H9 (cell line): Measurements from ENCODE around the gene PPP1R14B. TPM values are rescaled to one million over a fixed set of nuclear protein-coding genes. Genes with fewer than 3 reads are reported as not detected.
"Not testable (repeated sequence)": the region's sequence is repeated elsewhere in the genome, so short reads cannot be mapped to it uniquely, and the experiment has no call there.

Experiments
- DNase-seq: peaks from one replicate; pipeline ENCODE4 v3.0.0-alpha.2; 2017
- H2AFZ ChIP-seq: one replicate; pipeline ENCODE4 v1.6.1; 2013; ENCODE audit warnings: mild to moderate bottlenecking, low read length, control low read depth, moderate library complexity
- H2AK5ac ChIP-seq: 2 replicates; pipeline ENCODE4 v1.6.1; 2013; ENCODE audit warnings: low read length, control low read depth, mixed read lengths; ENCODE audit not compliant: insufficient read length
- H2BK120ac ChIP-seq: one replicate; pipeline ENCODE4 v1.6.1; 2013; ENCODE audit warnings: low read depth, mild to moderate bottlenecking, low read length, control low read depth, inconsistent platforms; ENCODE audit not compliant: poor library complexity, severe bottlenecking
- H2BK12ac ChIP-seq: 2 replicates; pipeline ENCODE4 v1.6.1; 2013; ENCODE audit warnings: low read length, control low read depth, mixed read lengths, low read depth; ENCODE audit not compliant: insufficient read length
- H2BK15ac ChIP-seq: 2 replicates; pipeline ENCODE4 v1.6.1; 2013; ENCODE audit warnings: low read depth, low read length, control low read depth
- H2BK20ac ChIP-seq: one replicate; pipeline ENCODE4 v1.6.1; 2013; ENCODE audit warnings: low read depth, mild to moderate bottlenecking, low read length, control low read depth, inconsistent platforms; ENCODE audit not compliant: poor library complexity, severe bottlenecking
- H2BK5ac ChIP-seq: 2 replicates; pipeline ENCODE4 v1.6.1; 2013; ENCODE audit warnings: low read length, control low read depth, mixed read lengths; ENCODE audit not compliant: insufficient read length
- H3K14ac ChIP-seq: 2 replicates; pipeline ENCODE4 v1.6.1; 2013; ENCODE audit warnings: low read length, control low read depth; ENCODE audit not compliant: insufficient read depth
- H3K18ac ChIP-seq: 2 replicates; pipeline ENCODE4 v1.6.1; 2013; ENCODE audit warnings: low read depth, mild to moderate bottlenecking, mixed read lengths, low read length, control low read depth; ENCODE audit not compliant: insufficient read length
- H3K23ac ChIP-seq: 2 replicates; pipeline ENCODE4 v1.6.1; 2013; ENCODE audit warnings: low read length, control low read depth, mixed read lengths, low read depth; ENCODE audit not compliant: insufficient read length
- H3K23me2 ChIP-seq: 2 replicates; pipeline ENCODE4 v1.6.1; 2013; ENCODE audit warnings: low read depth, mild to moderate bottlenecking, mixed read lengths, low read length, control low read depth; ENCODE audit not compliant: insufficient read length, poor library complexity, severe bottlenecking
- H3K27ac ChIP-seq: 2 replicates; pipeline ENCODE4 v1.5.1; 2013; ENCODE audit warnings: low read length, control low read depth, mixed read lengths, low read depth; ENCODE audit not compliant: insufficient read length
- H3K27me3 ChIP-seq: 2 replicates; pipeline ENCODE4 v1.6.1; 2013; ENCODE audit warnings: low read length, control low read depth, inconsistent platforms; ENCODE audit not compliant: insufficient read depth
- H3K4ac ChIP-seq: 2 replicates; pipeline ENCODE4 v1.6.1; 2013; ENCODE audit warnings: low read depth, mild to moderate bottlenecking, control low read depth, inconsistent platforms, low read length, moderate library complexity
- H3K4me1 ChIP-seq: 2 replicates; pipeline ENCODE4 v1.6.1; 2013; ENCODE audit warnings: low read length, control low read depth, inconsistent platforms; ENCODE audit not compliant: insufficient read depth
- H3K4me2 ChIP-seq: 2 replicates; pipeline ENCODE4 v1.6.1; 2013; ENCODE audit warnings: low read length, control low read depth, mixed read lengths; ENCODE audit not compliant: insufficient read length, insufficient read depth
- H3K56ac ChIP-seq: 2 replicates; pipeline ENCODE4 v1.6.1; 2013; ENCODE audit warnings: low read depth, mild to moderate bottlenecking, mixed read lengths, low read length, control low read depth; ENCODE audit not compliant: insufficient read length
- H3K79me1 ChIP-seq: 2 replicates; pipeline ENCODE4 v1.6.1; 2013; ENCODE audit warnings: low read depth, mild to moderate bottlenecking, moderate library complexity, low read length, control low read depth, inconsistent platforms; ENCODE audit not compliant: insufficient read depth, poor library complexity, severe bottlenecking
- H3K79me2 ChIP-seq: 2 replicates; pipeline ENCODE4 v1.6.1; 2013; ENCODE audit warnings: low read length, control low read depth, inconsistent platforms; ENCODE audit not compliant: insufficient read depth
- H3K9ac ChIP-seq: 2 replicates; pipeline ENCODE4 v1.6.1; 2013; ENCODE audit warnings: low read length, control low read depth, mixed read lengths; ENCODE audit not compliant: insufficient read length; ENCODE audit errors: extremely low read depth
- H3K9me3 ChIP-seq: one replicate; pipeline ENCODE4 v1.6.1; 2013; ENCODE audit warnings: low read depth, low read length, inconsistent platforms; ENCODE audit not compliant: control insufficient read depth
- H3T11ph ChIP-seq: one replicate; pipeline ENCODE4 v1.6.1; 2013; ENCODE audit warnings: mild to moderate bottlenecking, low read length, control low read depth, inconsistent platforms
- H4K20me1 ChIP-seq: one replicate; pipeline ENCODE4 v1.6.1; 2013; ENCODE audit not compliant: control insufficient read depth, insufficient read length, insufficient read depth
- H4K5ac ChIP-seq: 2 replicates; pipeline ENCODE4 v1.6.1; 2013; ENCODE audit warnings: low read depth, mild to moderate bottlenecking, mixed read lengths, low read length, control low read depth; ENCODE audit not compliant: insufficient read length
- H4K8ac ChIP-seq: replicated peaks from 2 replicates; pipeline ENCODE4 v1.6.1; 2013; ENCODE audit warnings: low read length, control low read depth, mixed read lengths, low read depth; ENCODE audit not compliant: insufficient read length
- H4K91ac ChIP-seq: 2 replicates; pipeline ENCODE4 v1.6.1; 2013; ENCODE audit warnings: low read depth, mild to moderate bottlenecking, moderate library complexity, mixed read lengths, low read length, control low read depth; ENCODE audit not compliant: insufficient read length
- H3K27ac Mint-ChIP-seq, 3 experiments: 2 replicates in 2 of 3; 3 replicates in 1 of 3; pipeline ENCODE4 v1.8.0; 2020 to 2021; ENCODE audit warnings: mixed read lengths in 3 of 3, mild to moderate bottlenecking in 1 of 3, moderate library complexity in 1 of 3
- H3K27me3 Mint-ChIP-seq: 2 replicates; pipeline ENCODE4 v1.8.0; 2021; ENCODE audit warnings: low read depth, mild to moderate bottlenecking, moderate library complexity, mixed read lengths
- H3K36me3 Mint-ChIP-seq, 3 experiments: 2 replicates in 2 of 3; 3 replicates in 1 of 3; pipeline ENCODE4 v1.8.0; 2020 to 2021; ENCODE audit warnings: low read depth in 3 of 3, mixed read lengths in 3 of 3; ENCODE audit not compliant: insufficient read depth in 1 of 3
- H3K4me1 Mint-ChIP-seq, 2 experiments: 2 replicates each; pipeline ENCODE4 v1.8.0; 2020; ENCODE audit warnings: mixed read lengths in 2 of 2
- H3K4me3 Mint-ChIP-seq, 2 experiments: 2 replicates in 1 of 2; 3 replicates in 1 of 2; pipeline ENCODE4 v1.8.0; 2020 to 2021; ENCODE audit warnings: mild to moderate bottlenecking in 2 of 2, mixed read lengths in 2 of 2, moderate library complexity in 1 of 2
- H3K9me3 Mint-ChIP-seq, 2 experiments: 2 replicates in 1 of 2; 3 replicates in 1 of 2; pipeline ENCODE4 v1.8.0; 2020; ENCODE audit warnings: mild to moderate bottlenecking in 2 of 2, mixed read lengths in 2 of 2, moderate library complexity in 1 of 2
- CTCF ChIP-seq: fragments of 200-600 bp; sonication (generic); conservative IDR thresholded peaks from 3 replicates; pipeline ENCODE4 v1.8.0; 2021; ENCODE audit warnings: antibody characterized with exemption, mild to moderate bottlenecking
- WGBS: extraction: QIAGEN DNeasy Blood & Tissue Kit; methylation state at CpG from one replicate; pipeline ENCODE4 v1.1.7; 2013; ENCODE audit warnings: missing lambda C conversion rate, low lambda C conversion rate, mixed read lengths; ENCODE audit not compliant: insufficient read length; ENCODE audit errors: extremely low coverage; 5-methylcytosine and 5-hydroxymethylcytosine counted together
- total RNA-seq: library from RNA; stranded (reverse); gene quantifications from 2 replicates; pipeline ENCODE4 v1.2.1, GENCODE V29; 2021

The PPP1R14B gene
- total RNA-seq, 1 experiment from 2014 or later: 358 TPM

- WGBS: no CpG with 5 or more reads among the region's 31 CpGs
- Histone ChIP-seq H3K9me3 (no peaks in the 10 kb centered on the region), H3K79me1 (peaks cover 3% of the 10 kb centered on the region), H3K9ac (no peak overlapping the region), H2BK20ac (no peak overlapping the region), H4K20me1 (no peaks in the 10 kb centered on the region), H2BK5ac (no peak overlapping the region), H3K79me2 (peaks cover 7% of the 10 kb centered on the region; the same call in 1 of the 2 replicates), H4K5ac (no peak overlapping the region), H3K4me2 (peak overlapping the region; percentile 99), H3K18ac (no peak overlapping the region), H3K27ac (no peak overlapping the region), H3K23me2 (peaks cover 26% of the 10 kb centered on the region), H3K56ac (no peak overlapping the region), H4K8ac (no peak overlapping the region), H2AK5ac (no peak overlapping the region), H3K23ac (no peak overlapping the region), H3K4ac (no peak overlapping the region), H3T11ph (no peak overlapping the region), H3K14ac (no peak overlapping the region), H3K27me3 (no peaks in the 10 kb centered on the region), H2BK120ac (no peak overlapping the region), H4K91ac (no peak overlapping the region), H2AFZ (no peak overlapping the region), H2BK15ac (no peak overlapping the region), H2BK12ac (no peak overlapping the region), H3K4me1 (peaks cover 9% of the 10 kb centered on the region; the same call in 1 of the 2 replicates)
- Mint-ChIP-seq H3K4me1 (peaks cover 41 to 51% of the 10 kb centered on the region in 2 experiments), H3K27ac (peak overlapping the region in 2 of 3 experiments; percentile 24 to 49; a peak in 4 of 7 replicates), H3K9me3 (no peaks in the 10 kb centered on the region; a peak in 1 of 5 replicates), H3K36me3 (peaks cover 12 to 18% (median 13%) of the 10 kb centered on the region in 3 experiments; a peak in 6 of 7 replicates), H3K27me3 (no peaks in the 10 kb centered on the region), H3K4me3 (peak overlapping the region; percentile 79 to 93)
- no peak for DNase-seq
- no peak for TF ChIP-seq CTCF
These were observed 1.2 kb upstream of the PPP1R14B start for GRCh38 chr11:64247729-64248531.

GRCh38 chr11:64246621-64246870 lies 197 bp downstream of the PPP1R14B start:
- H3K27ac Mint-ChIP-seq, H2BK20ac ChIP-seq, H2AK5ac ChIP-seq, H3K23ac ChIP-seq, H3K27me3 ChIP-seq, H2AFZ ChIP-seq, H2BK15ac ChIP-seq, H4K8ac ChIP-seq, H3K14ac ChIP-seq, H3K9ac ChIP-seq, H2BK120ac ChIP-seq, H4K20me1 ChIP-seq, H3K9me3 Mint-ChIP-seq, H3K4me1 ChIP-seq, H2BK12ac ChIP-seq, H3K9me3 ChIP-seq, H2BK5ac ChIP-seq, H3K4me2 ChIP-seq, H4K5ac ChIP-seq, H4K91ac ChIP-seq, H3K56ac ChIP-seq, H3T11ph ChIP-seq, DNase-seq, H3K79me2 ChIP-seq, H3K27me3 Mint-ChIP-seq, H3K4ac ChIP-seq, H3K18ac ChIP-seq, H3K79me1 ChIP-seq, H3K27ac ChIP-seq: not testable (repeated sequence)
- peaks cover 25% of the 10 kb centered on the region for H3K23me2 ChIP-seq
- peaks cover 40 to 49% of the 10 kb centered on the region in 2 experiments for H3K4me1 Mint-ChIP-seq
- WGBS: no CpG with 5 or more reads among the region's 43 CpGs
- H3K4me3 Mint-ChIP-seq: peak overlapping the region; percentile 79 to 93
- peaks cover 12 to 22% (median 13%) of the 10 kb centered on the region in 3 experiments; a peak in 6 of 7 replicates for H3K36me3 Mint-ChIP-seq
